Ascending aorta (tissue), 2 donors: Measurements from ENCODE around the gene GRIN1. TPM values are rescaled to one million over a fixed set of nuclear protein-coding genes. Genes with fewer than 3 reads are reported as not detected.

Experiments
- DNase-seq, 2 donors: peaks; one replicate each; pipeline ENCODE4 v3.0.0-alpha.2; 2019; ENCODE audit warnings: low spot score in 2 of 2
- H3K27ac ChIP-seq, 2 donors: fragments of 200-600 bp; sonication (generic); one replicate each; pipeline ENCODE4 v1.5.1; 2016 to 2017; ENCODE audit warnings: mild to moderate bottlenecking in 1 of 2
- H3K27me3 ChIP-seq: fragments of 200-600 bp; sonication (generic); one replicate; pipeline ENCODE4 v1.5.1; 2017
- H3K36me3 ChIP-seq, 2 donors: fragments of 200-600 bp; sonication (generic); one replicate each; pipeline ENCODE4 v1.5.1; 2016
- H3K4me1 ChIP-seq, 2 donors: fragments of 200-600 bp; sonication (generic); one replicate each; pipeline ENCODE4 v1.5.1; 2016 to 2017; ENCODE audit warnings: mild to moderate bottlenecking in 1 of 2
- H3K4me3 ChIP-seq, 2 donors: fragments of 200-600 bp; sonication (generic); one replicate each; pipeline ENCODE4 v1.5.1; 2016 to 2017; ENCODE audit warnings: mild to moderate bottlenecking in 1 of 2
- H3K9me3 ChIP-seq, 2 donors: fragments of 200-600 bp; sonication (generic); one replicate each; pipeline ENCODE4 v1.5.1; 2016
- CTCF ChIP-seq, 3 experiments: fragments of 200-600 bp in 2 of 3; fragments of 450-650 bp in 1 of 3; sonication (generic) in 2 of 3; IDR thresholded peaks; one replicate each; pipeline ENCODE4 v1.5.1; 2016 to 2019; ENCODE audit warnings: antibody characterized with exemption in 3 of 3, mild to moderate bottlenecking in 1 of 3, moderate library complexity in 1 of 3
- intact Hi-C: fragments of 100-400 bp; cut with DNase I; formaldehyde crosslinking; loops from one replicate; pipeline ENCODE4 v1.15.1; 2023
- total RNA-seq: library from RNA; depleted of rRNA; stranded (reverse); fragments of >200 nt; gene quantifications from one replicate; pipeline ENCODE4 v1.1.0, GENCODE V29; 2016

GRIN1 gene
- total RNA-seq, 1 donor from 2014 or later: not detected

GRCh38 chr9:137173796-137174664 lies 35.1 kb downstream of the GRIN1 start:
- no peak overlapping the region for H3K27ac ChIP-seq
- intact Hi-C loops: no loop called here
- TF ChIP-seq CTCF (IDR thresholded peaks at IDR 0.05): no peak

GRCh38 chr9:137174722-137175293 lies 35.9 kb downstream of the GRIN1 start:
- Histone ChIP-seq H3K27me3 (no peaks in the 10 kb centered on the region), H3K4me1 (no peaks in the 10 kb centered on the region), H3K27ac (no peak overlapping the region), H3K9me3 (no peaks in the 10 kb centered on the region), H3K4me3 (no peak overlapping the region), H3K36me3 (peaks cover 11 to 13% of the 10 kb centered on the region in 2 donors)
- no peak for TF ChIP-seq CTCF (IDR thresholded peaks at IDR 0.05)
- intact Hi-C loops: no loop called here
- no peak for DNase-seq

More at GRCh38 chr9:137173796-137174664, 35.1 kb downstream of the GRIN1 start:
- Histone ChIP-seq H3K9me3 (no peaks in the 10 kb centered on the region), H3K4me3 (no peak overlapping the region), H3K4me1 (peaks cover 3 to 6% of the 10 kb centered on the region in 2 donors), H3K27me3 (no peaks in the 10 kb centered on the region), H3K36me3 (peaks cover 3 to 5% of the 10 kb centered on the region in 2 donors)
- no peak for DNase-seq

GRCh38 chr9:137175345-137175961 lies 36.5 kb downstream of the GRIN1 start:
- no peak overlapping the region for H3K4me3 ChIP-seq
- no peaks in the 10 kb centered on the region for H3K4me1 ChIP-seq
- peaks cover 18 to 19% of the 10 kb centered on the region in 2 donors for H3K36me3 ChIP-seq
- intact Hi-C loops: no loop called here
- no peaks in the 10 kb centered on the region for H3K27me3 ChIP-seq
- H3K9me3 ChIP-seq: no peaks in the 10 kb centered on the region
- H3K27ac ChIP-seq: no peak overlapping the region
- DNase-seq: no peak
- TF ChIP-seq CTCF (IDR thresholded peaks at IDR 0.05): no peak

- peak in 1 of 3 experiments; percentile 21 for TF ChIP-seq CTCF (IDR thresholded peaks at IDR 0.05)
- intact Hi-C loops: no loop called here
- H3K4me3 ChIP-seq: no peak overlapping the region
- no peak overlapping the region for H3K27ac ChIP-seq
- no peak for DNase-seq
- H3K4me1 ChIP-seq: no peaks in the 10 kb centered on the region
- no peaks in the 10 kb centered on the region for H3K9me3 ChIP-seq
- no peaks in the 10 kb centered on the region for H3K27me3 ChIP-seq
- peaks cover 29 to 30% of the 10 kb centered on the region in 2 donors for H3K36me3 ChIP-seq
Measured at GRCh38 chr9:137176302-137177182, 37.6 kb downstream of the GRIN1 start.
